ENCODE data around the gene SUSD6.

The SUSD6 gene

GRCh38 chr14:69611172-69612013 is at the start of gene SUSD6:
Gene SUSD6, plus strand, starts transcription at chr14:69611596. Its CDS starts 46,997 bp downstream, at chr14:69658593.
- Histone ChIP-seq H3K9me3 (ENCODE audit: control insufficient read depth, low read length) (no peaks in the 10 kb centered on the region), H3K4me3 (ENCODE audit: low read length) (peak within 1 kb of the TSS; percentile 92), H3K9ac (ENCODE audit: low read length) (peak within 1 kb of the TSS; percentile 95), H3K27me3 (ENCODE audit: control insufficient read depth, insufficient read depth, low read length) (no peaks in the 10 kb centered on the region), H3K4me1 (ENCODE audit: control insufficient read depth, insufficient read depth, low read length) (peaks cover 50% of the 10 kb centered on the region), H3K36me3 (ENCODE audit: control insufficient read depth, insufficient read depth, low read length) (no peaks in the 10 kb centered on the region)

- Histone ChIP-seq H3K4me3 (ENCODE audit: low read length) (no peak overlapping the region), H3K36me3 (ENCODE audit: control insufficient read depth, insufficient read depth, low read length) (no peaks in the 10 kb centered on the region), H3K9me3 (ENCODE audit: control insufficient read depth, low read length) (no peaks in the 10 kb centered on the region), H3K27me3 (ENCODE audit: control insufficient read depth, insufficient read depth, low read length) (peaks cover 12% of the 10 kb centered on the region), H3K4me1 (ENCODE audit: control insufficient read depth, insufficient read depth, low read length) (no peaks in the 10 kb centered on the region), H3K9ac (ENCODE audit: low read length) (no peak overlapping the region)
These were observed 49.5 kb upstream of the SUSD6 start for GRCh38 chr14:69561893-69562292.

- Histone ChIP-seq H3K36me3 (ENCODE audit: control insufficient read depth, insufficient read depth, low read length) (no peaks in the 10 kb centered on the region), H3K9me3 (ENCODE audit: control insufficient read depth, low read length) (no peaks in the 10 kb centered on the region), H3K9ac (ENCODE audit: low read length) (no peak overlapping the region), H3K4me1 (ENCODE audit: control insufficient read depth, insufficient read depth, low read length) (peaks cover 7% of the 10 kb centered on the region), H3K4me3 (ENCODE audit: low read length) (no peak overlapping the region), H3K27me3 (ENCODE audit: control insufficient read depth, insufficient read depth, low read length) (peaks cover 53% of the 10 kb centered on the region)
These were observed 43.8 kb upstream of the SUSD6 start for GRCh38 chr14:69567563-69567962.

- H3K9me3 ChIP-seq (ENCODE audit: control insufficient read depth, low read length) = no peaks in the 10 kb centered on the region
- H3K27me3 ChIP-seq (ENCODE audit: control insufficient read depth, insufficient read depth, low read length) = peaks cover 71% of the 10 kb centered on the region
- no peak overlapping the region for H3K9ac ChIP-seq (ENCODE audit: low read length)
- H3K4me1 ChIP-seq (ENCODE audit: control insufficient read depth, insufficient read depth, low read length) = peaks cover 12% of the 10 kb centered on the region
- H3K4me3 ChIP-seq (ENCODE audit: low read length) = no peak overlapping the region
- no peaks in the 10 kb centered on the region for H3K36me3 ChIP-seq (ENCODE audit: control insufficient read depth, insufficient read depth, low read length)
These were observed 41.5 kb upstream of the SUSD6 start for GRCh38 chr14:69569859-69570258.

GRCh38 chr14:69570836-69571330 is 40.5 kb upstream of the SUSD6 start:
- H3K36me3 ChIP-seq (ENCODE audit: control insufficient read depth, insufficient read depth, low read length) = no peaks in the 10 kb centered on the region
- H3K27me3 ChIP-seq (ENCODE audit: control insufficient read depth, insufficient read depth, low read length) = peaks cover 73% of the 10 kb centered on the region
- H3K4me1 ChIP-seq (ENCODE audit: control insufficient read depth, insufficient read depth, low read length) = peaks cover 12% of the 10 kb centered on the region
- H3K4me3 ChIP-seq (ENCODE audit: low read length) = no peak overlapping the region
- no peaks in the 10 kb centered on the region for H3K9me3 ChIP-seq (ENCODE audit: control insufficient read depth, low read length)
- no peak overlapping the region for H3K9ac ChIP-seq (ENCODE audit: low read length)

GRCh38 chr14:69571449-69572029 is 39.9 kb upstream of the SUSD6 start:
- H3K4me3 ChIP-seq (ENCODE audit: low read length) = no peak overlapping the region

GRCh38 chr14:69572030-69572840 is 39.2 kb upstream of the SUSD6 start:
- H3K4me3 ChIP-seq (ENCODE audit: low read length) = no peak overlapping the region
- no peak overlapping the region for H3K9ac ChIP-seq (ENCODE audit: low read length)
- H3K9me3 ChIP-seq (ENCODE audit: control insufficient read depth, low read length) = no peaks in the 10 kb centered on the region
- no peaks in the 10 kb centered on the region for H3K36me3 ChIP-seq (ENCODE audit: control insufficient read depth, insufficient read depth, low read length)
- peaks cover 12% of the 10 kb centered on the region for H3K4me1 ChIP-seq (ENCODE audit: control insufficient read depth, insufficient read depth, low read length)
- H3K27me3 ChIP-seq (ENCODE audit: control insufficient read depth, insufficient read depth, low read length) = peaks cover 87% of the 10 kb centered on the region

More at GRCh38 chr14:69571449-69572029, 39.9 kb upstream of the SUSD6 start:
- Histone ChIP-seq H3K9me3 (ENCODE audit: control insufficient read depth, low read length) (no peaks in the 10 kb centered on the region), H3K36me3 (ENCODE audit: control insufficient read depth, insufficient read depth, low read length) (no peaks in the 10 kb centered on the region), H3K27me3 (ENCODE audit: control insufficient read depth, insufficient read depth, low read length) (peaks cover 80% of the 10 kb centered on the region), H3K4me1 (ENCODE audit: control insufficient read depth, insufficient read depth, low read length) (peaks cover 12% of the 10 kb centered on the region), H3K9ac (ENCODE audit: low read length) (no peak overlapping the region)

GRCh38 chr14:69572841-69573135 is 38.6 kb upstream of the SUSD6 start:
- H3K36me3 ChIP-seq (ENCODE audit: control insufficient read depth, insufficient read depth, low read length) = no peaks in the 10 kb centered on the region
- H3K4me3 ChIP-seq (ENCODE audit: low read length) = no peak overlapping the region

GRCh38 chr14:69573205-69573830 is 38.1 kb upstream of the SUSD6 start:
- Histone ChIP-seq H3K4me3 (ENCODE audit: low read length) (no peak overlapping the region), H3K27me3 (ENCODE audit: control insufficient read depth, insufficient read depth, low read length) (peaks cover 77% of the 10 kb centered on the region), H3K9me3 (ENCODE audit: control insufficient read depth, low read length) (no peaks in the 10 kb centered on the region)

More at GRCh38 chr14:69572841-69573135, 38.6 kb upstream of the SUSD6 start:
- H3K9me3 ChIP-seq (ENCODE audit: control insufficient read depth, low read length) = no peaks in the 10 kb centered on the region
- no peak overlapping the region for H3K9ac ChIP-seq (ENCODE audit: low read length)
- peaks cover 83% of the 10 kb centered on the region for H3K27me3 ChIP-seq (ENCODE audit: control insufficient read depth, insufficient read depth, low read length)
- H3K4me1 ChIP-seq (ENCODE audit: control insufficient read depth, insufficient read depth, low read length) = peaks cover 12% of the 10 kb centered on the region

GRCh38 chr14:69573831-69574262 is 37.5 kb upstream of the SUSD6 start:
- H3K4me3 ChIP-seq (ENCODE audit: low read length) = no peak overlapping the region
- no peak overlapping the region for H3K9ac ChIP-seq (ENCODE audit: low read length)
- peaks cover 75% of the 10 kb centered on the region for H3K27me3 ChIP-seq (ENCODE audit: control insufficient read depth, insufficient read depth, low read length)

More at GRCh38 chr14:69573205-69573830, 38.1 kb upstream of the SUSD6 start:
- H3K36me3 ChIP-seq (ENCODE audit: control insufficient read depth, insufficient read depth, low read length) = no peaks in the 10 kb centered on the region
- peaks cover 12% of the 10 kb centered on the region for H3K4me1 ChIP-seq (ENCODE audit: control insufficient read depth, insufficient read depth, low read length)
- no peak overlapping the region for H3K9ac ChIP-seq (ENCODE audit: low read length)

GRCh38 chr14:69574263-69574953 is 37.0 kb upstream of the SUSD6 start, which contains the start of gene CCDC177:
Gene CCDC177, minus strand, starts transcription at chr14:69574871. Its CDS starts 1,249 bp downstream, at chr14:69573622.
- no peak within 1 kb of the TSS for H3K9ac ChIP-seq (ENCODE audit: low read length)
- H3K27me3 ChIP-seq (ENCODE audit: control insufficient read depth, insufficient read depth, low read length) = peaks cover 73% of the 10 kb centered on the region
- H3K4me3 ChIP-seq (ENCODE audit: low read length) = no peak within 1 kb of the TSS

More at GRCh38 chr14:69573831-69574262, 37.5 kb upstream of the SUSD6 start:
- H3K36me3 ChIP-seq (ENCODE audit: control insufficient read depth, insufficient read depth, low read length) = no peaks in the 10 kb centered on the region
- peaks cover 12% of the 10 kb centered on the region for H3K4me1 ChIP-seq (ENCODE audit: control insufficient read depth, insufficient read depth, low read length)
- H3K9me3 ChIP-seq (ENCODE audit: control insufficient read depth, low read length) = no peaks in the 10 kb centered on the region

More at GRCh38 chr14:69574263-69574953, 37.0 kb upstream of the SUSD6 start, which contains the start of gene CCDC177:
- H3K36me3 ChIP-seq (ENCODE audit: control insufficient read depth, insufficient read depth, low read length) = no peaks in the 10 kb centered on the region
- H3K4me1 ChIP-seq (ENCODE audit: control insufficient read depth, insufficient read depth, low read length) = peaks cover 14% of the 10 kb centered on the region
- no peaks in the 10 kb centered on the region for H3K9me3 ChIP-seq (ENCODE audit: control insufficient read depth, low read length)
